Activated B cell treated with CpG ODN at 0.5 μM for 24 hours (primary cell): Measurements from ENCODE around the gene SLC5A5. TPM values are rescaled to one million over a fixed set of nuclear protein-coding genes. Genes with fewer than 3 reads are reported as not detected.

Source experiments
- ATAC-seq: fragments of 200-7000 bp; cut with Tn5 transposase; one replicate; pipeline ENCODE4 v1.10.0; 2021; ENCODE audit warnings: low read depth, mild to moderate bottlenecking, moderate library complexity
- CTCF ChIA-PET: fragments of 350-600 bp; sonication (Branson Sonifier 250); formaldehyde crosslinking; loops from one replicate; lab custom pipeline; 2021; ENCODE audit warnings: antibody characterized with exemption; lab: Charles Lee
- POLR2A ChIA-PET: fragments of 350-600 bp; sonication (Branson Sonifier 250); formaldehyde crosslinking; loops from one replicate; lab custom pipeline; 2021; ENCODE audit warnings: antibody characterized with exemption; lab: Charles Lee
- DNase-seq: peaks from one replicate; pipeline ENCODE4 v3.0.0; 2022
- H3K27ac Mint-ChIP-seq: one replicate; pipeline ENCODE4 v1.8.0; 2020; ENCODE audit warnings: mixed read lengths
- H3K27me3 Mint-ChIP-seq: one replicate; pipeline ENCODE4 v1.8.0; 2021; ENCODE audit warnings: mixed read lengths
- H3K36me3 Mint-ChIP-seq: one replicate; pipeline ENCODE4 v1.8.0; 2021; ENCODE audit warnings: low read depth, mixed read lengths
- H3K4me1 Mint-ChIP-seq: one replicate; pipeline ENCODE4 v1.8.0; 2021; ENCODE audit warnings: mixed read lengths
- H3K4me3 Mint-ChIP-seq: one replicate; pipeline ENCODE4 v1.8.0; 2020; ENCODE audit warnings: mild to moderate bottlenecking, mixed read lengths
- H3K9me3 Mint-ChIP-seq: one replicate; pipeline ENCODE4 v1.8.0; 2020; ENCODE audit warnings: mixed read lengths
- intact Hi-C: fragments of 100-400 bp; cut with micrococcal nuclease; formaldehyde crosslinking; loops from one replicate; pipeline ENCODE4 v1.15.1; 2024
- total RNA-seq: library from RNA; stranded (reverse); gene quantifications from 2 replicates; pipeline ENCODE4 v1.2.3, GENCODE V29; 2022
- TF ChIP-seq, protein P1 (sequence below): fragments of 200-600 bp; IDR thresholded peaks from one replicate; pipeline ENCODE4 v1.8.0; 2022; ENCODE audit warnings: antibody characterized with exemption, mild to moderate bottlenecking

Gene SLC5A5
- total RNA-seq, 1 donor from 2014 or later: 0.09 TPM

DNA sequence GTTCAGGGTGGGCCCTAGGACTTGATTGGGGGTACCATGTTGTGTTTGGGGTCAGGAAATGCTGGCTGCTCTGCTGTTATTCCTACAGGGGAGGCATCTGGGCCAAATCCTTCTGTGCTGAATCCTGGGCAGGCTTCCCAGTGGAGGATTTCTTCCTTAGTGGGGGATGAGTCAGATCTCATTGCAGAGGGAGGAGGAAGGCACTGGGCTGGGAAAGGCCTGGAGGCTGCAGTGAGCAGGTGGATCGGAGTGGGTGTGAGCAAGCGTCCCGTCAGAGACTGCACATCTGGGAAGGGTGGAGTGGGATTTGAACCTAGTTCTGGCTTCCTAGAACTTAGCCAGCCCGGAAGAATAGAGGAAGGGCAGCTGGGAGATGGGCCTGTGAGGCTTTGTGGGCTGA, 72.6 kb downstream of the SLC5A5 start:
- Mint-ChIP-seq H3K9me3 (no peaks in the 10 kb centered on the region), H3K4me3 (no peak overlapping the region), H3K4me1 (peaks cover 29% of the 10 kb centered on the region), H3K36me3 (peaks cover 23% of the 10 kb centered on the region), H3K27ac (no peak overlapping the region), H3K27me3 (no peaks in the 10 kb centered on the region)
- TF ChIP-seq, protein P1, sequence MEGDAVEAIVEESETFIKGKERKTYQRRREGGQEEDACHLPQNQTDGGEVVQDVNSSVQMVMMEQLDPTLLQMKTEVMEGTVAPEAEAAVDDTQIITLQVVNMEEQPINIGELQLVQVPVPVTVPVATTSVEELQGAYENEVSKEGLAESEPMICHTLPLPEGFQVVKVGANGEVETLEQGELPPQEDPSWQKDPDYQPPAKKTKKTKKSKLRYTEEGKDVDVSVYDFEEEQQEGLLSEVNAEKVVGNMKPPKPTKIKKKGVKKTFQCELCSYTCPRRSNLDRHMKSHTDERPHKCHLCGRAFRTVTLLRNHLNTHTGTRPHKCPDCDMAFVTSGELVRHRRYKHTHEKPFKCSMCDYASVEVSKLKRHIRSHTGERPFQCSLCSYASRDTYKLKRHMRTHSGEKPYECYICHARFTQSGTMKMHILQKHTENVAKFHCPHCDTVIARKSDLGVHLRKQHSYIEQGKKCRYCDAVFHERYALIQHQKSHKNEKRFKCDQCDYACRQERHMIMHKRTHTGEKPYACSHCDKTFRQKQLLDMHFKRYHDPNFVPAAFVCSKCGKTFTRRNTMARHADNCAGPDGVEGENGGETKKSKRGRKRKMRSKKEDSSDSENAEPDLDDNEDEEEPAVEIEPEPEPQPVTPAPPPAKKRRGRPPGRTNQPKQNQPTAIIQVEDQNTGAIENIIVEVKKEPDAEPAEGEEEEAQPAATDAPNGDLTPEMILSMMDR: no peak
- DNase-seq (no peak), ATAC-seq (no peak)
- POLR2A ChIA-PET: interaction anchor here (0.6 kb wide), 2 partner anchors 243 to 515 kb away, joined by 3 to 7 read pairs; no protein-coding TSS in a partner anchor
- CTCF ChIA-PET: interaction anchor here (0.8 kb wide), 1 partner anchor 52 kb away, joined by 3 read pairs; no protein-coding TSS in a partner anchor
- intact Hi-C loops: loop anchor here (10.0 kb wide), 1 partner anchor 470 kb away; the partner anchor contains the start of gene SSBP4

Other genes starting within 250 kb of the SLC5A5 start
- gene UNC13A, start 183.6 kb upstream of the SLC5A5 start, total RNA-seq: 0.02 and 0.04 TPM in 2 replicates
- gene MAP1S, start 152.5 kb upstream of the SLC5A5 start, total RNA-seq: 65.6 and 80.5 TPM in 2 replicates
- 81.8 and 103 TPM in 2 replicates for gene FCHO1, start 120.5 kb upstream of the SLC5A5 start, total RNA-seq
- not detected in 2 replicates for gene B3GNT3, start 76.8 kb upstream of the SLC5A5 start, total RNA-seq
- 3.6 and 4.1 TPM in 2 replicates for gene INSL3, start 50.4 kb upstream of the SLC5A5 start, total RNA-seq
- gene JAK3, start 24.0 kb upstream of the SLC5A5 start, total RNA-seq: 213 and 256 TPM in 2 replicates
- 4,113 and 4,404 TPM in 2 replicates for gene RPL18A, start 12.0 kb upstream of the SLC5A5 start, total RNA-seq
- gene CCDC124, start 61.1 kb downstream of the SLC5A5 start, total RNA-seq: 49.9 and 59.5 TPM in 2 replicates
- gene KCNN1, start 95.2 kb downstream of the SLC5A5 start, total RNA-seq: 0.17 TPM in 1 of 2 replicates, not detected in the other
- gene ARRDC2, start 136.2 kb downstream of the SLC5A5 start, total RNA-seq: 147 and 168 TPM in 2 replicates
- 19.9 and 20.9 TPM in 2 replicates for gene IL12RB1, start 215.0 kb downstream of the SLC5A5 start, total RNA-seq
- gene MAST3, start 225.8 kb downstream of the SLC5A5 start, total RNA-seq: 44.3 and 48.6 TPM in 2 replicates